ENCODE measurements around the gene DCLK1.

DCLK1 gene

DNA sequence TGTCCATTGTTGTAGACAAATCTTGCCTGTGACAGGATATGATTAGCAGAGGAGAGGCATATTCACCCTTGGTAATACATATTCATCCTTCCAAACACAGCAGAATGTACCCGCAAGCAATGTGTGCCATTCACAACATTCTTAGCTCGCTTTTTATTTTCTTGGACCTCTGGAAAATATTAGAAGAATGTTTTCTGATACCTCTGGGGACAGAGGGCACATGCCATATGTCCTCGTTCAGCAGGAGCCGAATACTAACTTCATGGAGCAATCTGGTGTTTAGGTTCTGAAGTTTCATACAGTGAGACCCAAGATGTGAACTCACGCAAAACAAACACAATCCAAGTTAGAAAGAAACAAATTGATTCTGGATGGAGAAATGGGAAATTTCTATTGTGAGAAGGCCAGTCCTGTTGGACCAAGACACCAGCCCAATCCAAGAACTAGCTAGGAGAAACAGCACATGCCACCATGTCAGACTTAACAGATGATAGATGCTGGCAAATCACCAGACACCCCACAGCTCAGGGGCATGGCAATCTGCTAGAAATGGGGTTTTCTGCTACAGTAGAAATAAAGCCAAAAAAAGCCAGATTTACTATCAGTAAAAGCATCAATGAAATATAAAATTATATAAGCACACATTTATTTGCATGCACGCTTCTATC lies 297.4 kb downstream of the DCLK1 start:
- no peak for DNase-seq (ENCODE audit: low read depth in 1 of 2, low spot score in 1 of 2)

- DNase-seq (ENCODE audit: low read depth in 1 of 2, low spot score in 1 of 2): no peak
Observed at GRCh38 chr13:35833031-35833430, 298.2 kb downstream of the DCLK1 start.

DNA sequence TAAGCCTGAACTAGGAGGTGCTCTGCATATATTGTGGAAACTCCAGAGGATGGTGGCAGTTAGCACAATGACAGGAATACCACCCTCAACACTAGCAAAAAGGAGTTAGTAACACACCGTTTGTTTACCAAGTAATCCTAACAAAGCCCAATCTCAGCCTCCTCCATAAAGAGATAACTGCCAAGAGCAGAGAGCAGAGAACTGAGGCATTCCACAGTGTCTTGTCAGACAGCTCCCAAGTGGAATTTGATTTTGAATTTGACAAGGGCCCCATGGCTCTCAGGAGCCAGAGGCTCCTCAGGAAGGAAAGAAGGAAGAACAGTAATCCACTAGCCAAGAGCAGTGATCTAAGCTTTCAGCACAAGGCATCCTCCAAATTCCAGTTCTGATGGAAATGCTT lies 298.6 kb downstream of the DCLK1 start:
- DNase-seq (ENCODE audit: low read depth in 1 of 2, low spot score in 1 of 2): no peak

- no peak for DNase-seq (ENCODE audit: low read depth in 1 of 2, low spot score in 1 of 2)
Observed at GRCh38 chr13:35830850-35831450, 300.2 kb downstream of the DCLK1 start.

GRCh38 chr13:35826626-35827254 lies 304.4 kb downstream of the DCLK1 start:
- DNase-seq (ENCODE audit: low read depth in 1 of 2, low spot score in 1 of 2): no peak

GRCh38 chr13:35824825-35825224 lies 306.4 kb downstream of the DCLK1 start:
- no peak for DNase-seq (ENCODE audit: low read depth in 1 of 2, low spot score in 1 of 2)

DNA sequence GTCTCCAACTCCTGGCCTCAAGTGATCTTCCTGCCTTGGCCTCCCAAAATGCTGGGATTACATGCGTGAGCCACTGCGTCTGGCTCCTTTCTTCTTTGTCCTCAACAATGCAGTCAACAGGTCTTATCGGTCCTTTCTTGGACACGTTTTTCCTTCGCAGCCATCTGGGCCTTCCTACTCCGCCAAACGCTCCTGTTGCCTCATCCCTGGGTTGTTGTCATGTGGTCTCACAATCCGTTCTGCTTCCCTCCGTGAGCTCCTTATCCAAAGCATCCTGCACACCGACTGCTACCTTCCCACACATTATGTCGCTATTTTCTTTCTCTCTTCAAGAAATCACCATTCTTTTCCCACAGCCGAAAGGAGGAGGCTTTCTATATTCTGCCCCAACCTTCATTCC lies 306.8 kb downstream of the DCLK1 start:
- DNase-seq (ENCODE audit: low read depth in 1 of 2, low spot score in 1 of 2): no peak

DNA sequence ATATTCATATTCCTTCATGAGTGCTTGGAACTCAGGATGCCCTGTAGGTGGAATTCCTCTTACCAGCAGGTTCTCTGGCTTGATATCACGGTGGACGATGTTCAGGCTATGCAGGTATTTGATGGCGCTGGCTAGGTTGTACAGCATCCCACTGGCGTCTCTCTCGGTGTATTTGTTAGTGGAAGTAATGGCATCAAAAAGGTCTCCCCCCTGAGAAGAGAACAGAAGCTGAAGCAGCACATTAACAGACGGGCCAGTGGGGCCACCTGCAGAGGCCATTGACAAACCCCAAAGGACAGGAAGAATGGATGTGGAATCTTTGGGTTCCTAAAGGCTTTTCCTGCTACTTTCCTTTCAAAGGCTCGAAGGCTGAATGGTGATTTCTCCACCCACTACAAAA lies 308.5 kb downstream of the DCLK1 start:
- no peak for DNase-seq (ENCODE audit: low read depth in 1 of 2, low spot score in 1 of 2)

GRCh38 chr13:35818633-35819067 lies 312.5 kb downstream of the DCLK1 start:
- DNase-seq (ENCODE audit: low read depth in 1 of 2, low spot score in 1 of 2): no peak

DNA sequence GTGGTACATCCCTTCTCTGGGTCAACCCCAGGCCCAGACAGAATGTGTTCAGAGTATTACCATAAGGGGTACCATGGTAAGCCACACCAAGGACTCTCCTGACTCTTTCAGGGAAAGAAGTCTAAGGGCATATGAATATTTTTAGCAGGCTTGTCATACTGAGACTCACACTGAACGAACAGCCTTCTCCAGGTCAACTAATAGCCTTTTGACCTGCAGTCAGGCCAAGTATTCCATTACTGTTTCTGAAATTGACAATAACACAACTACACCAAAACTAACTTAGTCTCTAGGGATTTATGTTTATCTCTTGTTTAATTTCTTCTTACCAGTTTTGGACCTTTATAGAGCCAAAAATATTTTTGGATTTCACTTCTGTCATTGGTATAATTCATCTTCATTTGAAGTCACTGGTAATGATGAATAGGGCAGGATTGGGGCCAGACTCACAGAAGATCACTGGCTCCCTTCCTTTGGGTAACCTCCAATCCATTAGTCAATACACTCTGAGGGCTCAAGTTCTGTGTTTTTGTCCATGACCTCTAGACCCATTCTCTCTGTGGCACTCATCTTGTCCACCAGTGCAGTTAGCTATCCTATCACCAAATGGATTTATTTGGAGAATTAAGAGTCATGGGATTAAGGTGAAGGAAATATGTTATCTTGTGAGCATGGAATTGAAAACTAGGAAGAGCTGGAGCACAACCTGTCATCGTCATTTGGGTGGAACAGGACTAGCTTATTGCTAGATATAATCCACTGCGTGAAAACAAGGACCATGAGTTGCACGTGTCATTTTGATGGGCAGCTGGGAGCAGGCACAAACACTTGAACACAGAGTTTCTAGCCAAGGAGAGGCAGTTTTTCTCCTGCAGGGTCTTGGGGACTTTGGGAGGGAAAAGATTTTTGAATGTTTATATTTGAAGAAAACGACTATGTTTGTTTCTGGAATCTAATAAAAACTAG lies 313.3 kb downstream of the DCLK1 start:
- no peak for DNase-seq (ENCODE audit: low read depth in 1 of 2, low spot score in 1 of 2)

DNA sequence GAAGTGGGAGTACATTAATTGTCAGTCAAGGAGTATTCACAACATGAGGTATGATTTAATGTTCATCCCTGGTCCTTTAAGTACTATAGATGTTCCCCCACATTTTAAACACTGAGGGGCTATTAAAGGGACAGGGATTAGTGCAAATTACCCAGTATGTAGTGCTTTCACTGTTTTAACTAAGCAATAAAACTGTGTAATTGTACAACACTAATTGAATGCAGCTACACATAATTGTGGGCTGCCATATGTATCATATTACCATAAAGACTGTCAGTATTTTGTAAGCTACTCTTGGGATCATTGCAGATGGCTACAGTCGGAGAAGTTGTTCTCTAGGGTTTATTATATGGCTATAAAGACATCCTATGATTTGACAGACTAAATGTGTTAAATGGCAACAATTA lies 316.6 kb downstream of the DCLK1 start:
- no peak for DNase-seq (ENCODE audit: low read depth in 1 of 2, low spot score in 1 of 2)

GRCh38 chr13:35812736-35813135 lies 318.4 kb downstream of the DCLK1 start:
- DNase-seq (ENCODE audit: low read depth in 1 of 2, low spot score in 1 of 2): no peak

GRCh38 chr13:35810321-35810720 lies 320.9 kb downstream of the DCLK1 start:
- DNase-seq (ENCODE audit: low read depth in 1 of 2, low spot score in 1 of 2): no peak

DNA sequence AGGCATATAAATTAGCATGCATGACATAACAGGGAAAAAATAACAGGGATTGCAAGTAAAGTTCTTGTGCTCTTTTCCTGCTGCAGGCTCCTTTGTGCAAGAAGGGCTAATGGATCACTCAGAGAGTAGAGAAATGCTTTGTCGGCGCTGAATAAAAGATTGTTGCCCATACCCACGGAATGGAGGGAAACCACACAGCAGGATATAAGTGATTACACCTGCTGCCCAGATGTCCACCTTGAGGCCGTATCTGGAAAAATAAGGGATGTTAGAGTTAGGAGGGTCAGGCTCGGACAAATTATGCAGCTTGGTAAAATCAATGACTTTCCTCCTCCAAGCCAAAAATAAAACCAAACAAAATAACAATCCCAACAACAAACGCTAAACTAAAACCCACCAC lies 322.3 kb downstream of the DCLK1 start:
- DNase-seq (ENCODE audit: low read depth in 1 of 2, low spot score in 1 of 2): no peak

DNA sequence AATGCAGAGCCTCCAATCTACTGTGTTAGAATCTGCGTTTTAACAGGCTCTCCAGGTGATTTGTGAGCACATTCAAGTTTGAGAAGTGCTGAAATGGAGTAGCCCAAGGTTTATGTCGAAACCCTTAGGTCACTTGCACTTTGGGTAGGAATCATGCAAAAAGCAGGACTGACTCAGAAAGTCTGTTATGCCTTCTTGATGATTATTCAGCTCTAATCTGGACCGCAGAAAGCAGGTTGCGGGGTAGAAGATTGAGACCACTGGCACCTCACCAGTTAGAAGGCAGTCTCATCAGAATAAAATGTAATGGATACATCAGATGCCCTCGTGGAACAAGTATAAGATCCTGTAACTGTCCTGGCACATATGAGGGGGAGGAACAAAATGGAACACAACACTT lies 326.3 kb downstream of the DCLK1 start:
- no peak for DNase-seq (ENCODE audit: low read depth in 1 of 2, low spot score in 1 of 2)

- no peak for DNase-seq (ENCODE audit: low read depth in 1 of 2, low spot score in 1 of 2)
Observed at GRCh38 chr13:35797991-35798390, 333.2 kb downstream of the DCLK1 start.

- DNase-seq (ENCODE audit: low read depth in 1 of 2, low spot score in 1 of 2): no peak
Observed at GRCh38 chr13:35797244-35797643, 333.9 kb downstream of the DCLK1 start.

DNA sequence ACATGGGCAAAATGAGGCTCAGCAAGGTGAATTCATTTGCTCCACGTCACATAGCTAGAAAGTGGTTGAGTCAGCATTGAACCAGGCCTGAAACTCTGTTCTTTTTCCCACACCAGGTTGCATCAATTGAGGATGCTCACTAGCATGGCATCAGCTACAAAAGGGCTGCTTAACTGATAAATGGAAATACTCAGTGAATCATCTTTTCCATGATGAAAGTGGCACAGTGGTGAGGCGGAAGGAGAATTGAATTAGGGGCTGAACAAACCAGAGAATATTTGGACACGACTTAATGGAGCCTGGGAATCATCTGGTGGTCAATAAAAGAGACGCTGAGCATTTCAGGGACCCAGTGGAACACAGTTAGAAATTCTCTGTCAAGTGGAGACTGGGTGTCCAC lies 334.6 kb downstream of the DCLK1 start:
- DNase-seq (ENCODE audit: low read depth in 1 of 2, low spot score in 1 of 2): no peak

DNA sequence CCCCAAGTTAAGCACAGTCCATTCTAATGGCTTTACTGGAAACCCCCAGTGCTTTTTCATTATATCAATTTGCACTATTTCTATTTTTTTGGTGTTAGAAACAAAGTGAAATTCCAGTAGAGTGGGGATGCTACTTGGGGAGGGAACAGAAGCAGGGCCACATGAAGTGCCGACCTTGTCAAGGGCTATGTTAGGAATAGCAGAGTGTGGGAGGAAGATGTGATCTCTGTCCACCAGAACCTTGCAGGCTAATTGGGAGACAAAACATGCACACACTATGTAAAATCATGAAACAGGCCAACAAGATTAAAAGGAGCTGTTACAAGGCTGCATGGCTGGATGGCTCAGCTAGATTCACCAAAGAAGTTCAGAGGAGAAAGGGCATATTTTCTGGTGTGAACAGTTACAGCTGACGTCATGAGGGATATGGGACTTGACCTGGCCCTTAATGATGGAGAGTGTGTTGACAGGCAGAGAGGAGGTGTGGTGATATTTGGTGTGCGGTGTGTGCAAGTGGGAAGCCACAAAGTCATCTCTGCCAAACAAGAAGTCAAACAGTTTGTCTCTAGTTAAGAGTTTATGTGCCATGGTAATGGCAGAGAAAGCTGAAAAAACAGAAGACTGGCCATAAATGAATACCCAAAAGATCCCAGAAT lies 336.3 kb downstream of the DCLK1 start:
- DNase-seq (ENCODE audit: low read depth in 1 of 2, low spot score in 1 of 2): no peak

GRCh38 chr13:35793823-35794222 lies 337.4 kb downstream of the DCLK1 start:
- no peak for DNase-seq (ENCODE audit: low read depth in 1 of 2, low spot score in 1 of 2)

DNA sequence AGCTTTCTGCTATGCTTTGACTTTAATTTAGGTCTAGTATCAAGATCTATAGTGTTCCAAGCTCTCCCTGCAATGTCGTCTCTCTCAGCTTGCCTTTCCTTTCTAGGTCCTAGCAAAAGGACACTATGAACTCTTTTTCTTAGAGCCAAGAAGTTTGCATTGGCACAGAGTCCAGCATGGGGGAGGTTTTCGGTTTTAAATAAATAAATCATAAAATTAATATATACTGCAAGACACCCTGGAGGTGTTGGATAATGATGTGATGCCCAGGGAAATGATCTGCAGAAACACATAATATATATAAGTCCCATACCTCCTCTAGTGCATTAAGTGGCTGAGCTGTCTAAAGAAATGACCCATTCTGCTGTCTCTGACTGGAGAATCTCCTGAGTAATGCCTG lies 338.3 kb downstream of the DCLK1 start:
- no peak for DNase-seq (ENCODE audit: low read depth in 1 of 2, low spot score in 1 of 2)
